OCI-LY7 (cell line): ENCODE data around the gene EP300.

Experiments
- EZH2phosphoT487 ChIP-seq: fragments of 200-600 bp; sonication (generic); IDR thresholded peaks from 2 replicates; pipeline ENCODE4 v1.6.1; 2018; ENCODE audit warnings: low read depth, borderline replicate concordance, mild to moderate bottlenecking, mixed run types, antibody characterized with exemption, low read length, moderate library complexity, mixed read lengths
- TF ChIP-seq, protein P1 (sequence below): fragments of 200-600 bp; sonication (generic); conservative IDR thresholded peaks from 2 replicates; pipeline ENCODE4 v1.5.1; 2014; ENCODE audit warnings: mild to moderate bottlenecking, antibody characterized with exemption, low read length, moderate library complexity, mixed read lengths

DNA sequence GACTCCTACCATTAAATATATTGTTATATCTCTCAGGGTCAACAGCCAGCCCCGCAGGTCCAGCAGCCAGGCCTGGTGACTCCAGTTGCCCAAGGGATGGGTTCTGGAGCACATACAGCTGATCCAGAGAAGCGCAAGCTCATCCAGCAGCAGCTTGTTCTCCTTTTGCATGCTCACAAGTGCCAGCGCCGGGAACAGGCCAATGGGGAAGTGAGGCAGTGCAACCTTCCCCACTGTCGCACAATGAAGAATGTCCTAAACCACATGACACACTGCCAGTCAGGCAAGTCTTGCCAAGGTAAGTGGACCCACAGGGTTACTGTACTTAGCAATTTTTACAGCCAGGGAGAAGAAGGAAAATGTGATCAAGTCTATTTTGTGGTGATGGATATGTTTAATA, 35.1 kb downstream of the EP300 start:
- TF ChIP-seq, protein P1, sequence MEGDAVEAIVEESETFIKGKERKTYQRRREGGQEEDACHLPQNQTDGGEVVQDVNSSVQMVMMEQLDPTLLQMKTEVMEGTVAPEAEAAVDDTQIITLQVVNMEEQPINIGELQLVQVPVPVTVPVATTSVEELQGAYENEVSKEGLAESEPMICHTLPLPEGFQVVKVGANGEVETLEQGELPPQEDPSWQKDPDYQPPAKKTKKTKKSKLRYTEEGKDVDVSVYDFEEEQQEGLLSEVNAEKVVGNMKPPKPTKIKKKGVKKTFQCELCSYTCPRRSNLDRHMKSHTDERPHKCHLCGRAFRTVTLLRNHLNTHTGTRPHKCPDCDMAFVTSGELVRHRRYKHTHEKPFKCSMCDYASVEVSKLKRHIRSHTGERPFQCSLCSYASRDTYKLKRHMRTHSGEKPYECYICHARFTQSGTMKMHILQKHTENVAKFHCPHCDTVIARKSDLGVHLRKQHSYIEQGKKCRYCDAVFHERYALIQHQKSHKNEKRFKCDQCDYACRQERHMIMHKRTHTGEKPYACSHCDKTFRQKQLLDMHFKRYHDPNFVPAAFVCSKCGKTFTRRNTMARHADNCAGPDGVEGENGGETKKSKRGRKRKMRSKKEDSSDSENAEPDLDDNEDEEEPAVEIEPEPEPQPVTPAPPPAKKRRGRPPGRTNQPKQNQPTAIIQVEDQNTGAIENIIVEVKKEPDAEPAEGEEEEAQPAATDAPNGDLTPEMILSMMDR = no peak
- TF ChIP-seq EZH2phosphoT487 = no peak
